OCI-LY3 (cell line): ENCODE data around the gene EYA3.

Source experiments
- H2AFZ ChIP-seq: fragments of 200-600, 300-600 bp; shearing (Covaris generic); 2 replicates; pipeline ENCODE4 v1.6.0; 2014; ENCODE audit warnings: antibody characterized with exemption, low read depth, low read length
- H3K27ac ChIP-seq: fragments of 200-600, 300-600 bp; sonication (generic); 2 replicates; pipeline ENCODE4 v1.5.1; 2014; ENCODE audit warnings: mild to moderate bottlenecking, low read length, moderate library complexity, mixed read lengths
- H3K27me3 ChIP-seq: fragments of 200-600, 300-600 bp; sonication (generic); 2 replicates; pipeline ENCODE4 v1.6.1; 2014; ENCODE audit warnings: low read depth, low read length, mixed read lengths
- H3K36me3 ChIP-seq: fragments of 200-600, 300-600 bp; sonication (generic); replicated peaks from 2 replicates; pipeline ENCODE3; 2014; ENCODE audit warnings: low read depth, low read length, mixed read lengths
- H3K4me1 ChIP-seq: fragments of 300-600, 200-600 bp; sonication (generic); 2 replicates; pipeline ENCODE4 v1.6.1; 2014; ENCODE audit warnings: low read length, mixed read lengths
- H3K4me2 ChIP-seq: fragments of 200-600, 300-600 bp; sonication (generic); 2 replicates; pipeline ENCODE4 v1.6.1; 2014; ENCODE audit warnings: low read length, mixed read lengths
- H3K4me3 ChIP-seq: fragments of 300-600, 200-600 bp; sonication (generic); 2 replicates; pipeline ENCODE4 v1.5.1; 2014; ENCODE audit warnings: antibody characterized with exemption, mild to moderate bottlenecking, low read length, moderate library complexity
- H3K79me2 ChIP-seq: fragments of 300-600, 200-600 bp; shearing (Covaris generic); 2 replicates; pipeline ENCODE4 v1.6.1; 2014; ENCODE audit warnings: mild to moderate bottlenecking, low read length, mixed read lengths
- H3K9ac ChIP-seq: fragments of 300-600, 200-600 bp; shearing (Covaris generic); 2 replicates; pipeline ENCODE4 v1.6.0; 2014; ENCODE audit warnings: mild to moderate bottlenecking, low read length, moderate library complexity
- H3K9me3 ChIP-seq: fragments of 200-600, 300-600 bp; shearing (Covaris generic); 2 replicates; pipeline ENCODE4 v1.6.1; 2014; ENCODE audit warnings: low read length, mixed read lengths; ENCODE audit not compliant: insufficient read depth
- H4K20me1 ChIP-seq: fragments of 200-600, 300-600 bp; sonication (generic); 2 replicates; pipeline ENCODE4 v1.6.1; 2016; ENCODE audit warnings: low read length, mixed read lengths; ENCODE audit not compliant: insufficient read depth
- EZH2phosphoT487 ChIP-seq: fragments of 200-600 bp; shearing (Covaris generic); IDR thresholded peaks from 2 replicates; pipeline ENCODE4 v1.6.1; 2018; ENCODE audit warnings: antibody characterized with exemption, mixed run types, low read depth
- TF ChIP-seq, protein P1 (sequence below): fragments of 200-600, 300-600 bp; sonication (generic); IDR thresholded peaks from 2 replicates; pipeline ENCODE4 v1.5.1; 2014; ENCODE audit warnings: antibody characterized with exemption, low read length, low read depth

Gene EYA3

DNA sequence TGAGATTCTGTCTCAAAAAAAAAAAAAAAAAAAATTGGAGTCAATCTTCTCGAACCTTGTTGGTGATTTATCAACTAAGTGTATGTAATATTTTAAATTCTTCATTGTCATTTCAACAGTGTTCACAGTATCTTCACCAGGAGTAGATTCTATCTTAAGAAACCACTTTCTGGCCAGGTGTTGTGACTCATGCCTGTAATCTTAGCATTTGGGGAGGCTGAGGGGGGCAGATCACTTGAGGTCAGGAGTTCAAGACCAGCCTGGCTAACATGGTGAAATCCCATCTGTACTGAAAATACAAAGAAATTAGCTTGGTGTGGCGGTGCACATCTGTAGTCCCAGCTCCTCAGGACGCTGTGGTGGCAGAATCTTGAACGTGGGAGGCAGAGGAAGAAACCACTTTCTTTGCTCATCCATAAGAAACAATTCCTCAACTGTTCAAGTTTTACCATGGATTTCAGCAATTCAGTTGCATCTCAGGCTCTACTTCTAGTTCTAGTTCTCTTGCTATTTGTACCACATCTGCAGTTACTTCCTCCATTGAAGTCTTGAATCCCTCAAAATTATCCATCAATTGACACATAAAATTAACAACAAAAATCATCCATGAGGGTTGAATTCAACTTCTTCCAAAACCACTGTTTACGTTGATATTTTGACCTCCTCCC, 30.4 kb upstream of the EYA3 start:
- TF ChIP-seq EZH2phosphoT487 = no peak
- TF ChIP-seq, protein P1, sequence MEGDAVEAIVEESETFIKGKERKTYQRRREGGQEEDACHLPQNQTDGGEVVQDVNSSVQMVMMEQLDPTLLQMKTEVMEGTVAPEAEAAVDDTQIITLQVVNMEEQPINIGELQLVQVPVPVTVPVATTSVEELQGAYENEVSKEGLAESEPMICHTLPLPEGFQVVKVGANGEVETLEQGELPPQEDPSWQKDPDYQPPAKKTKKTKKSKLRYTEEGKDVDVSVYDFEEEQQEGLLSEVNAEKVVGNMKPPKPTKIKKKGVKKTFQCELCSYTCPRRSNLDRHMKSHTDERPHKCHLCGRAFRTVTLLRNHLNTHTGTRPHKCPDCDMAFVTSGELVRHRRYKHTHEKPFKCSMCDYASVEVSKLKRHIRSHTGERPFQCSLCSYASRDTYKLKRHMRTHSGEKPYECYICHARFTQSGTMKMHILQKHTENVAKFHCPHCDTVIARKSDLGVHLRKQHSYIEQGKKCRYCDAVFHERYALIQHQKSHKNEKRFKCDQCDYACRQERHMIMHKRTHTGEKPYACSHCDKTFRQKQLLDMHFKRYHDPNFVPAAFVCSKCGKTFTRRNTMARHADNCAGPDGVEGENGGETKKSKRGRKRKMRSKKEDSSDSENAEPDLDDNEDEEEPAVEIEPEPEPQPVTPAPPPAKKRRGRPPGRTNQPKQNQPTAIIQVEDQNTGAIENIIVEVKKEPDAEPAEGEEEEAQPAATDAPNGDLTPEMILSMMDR = no peak
- peaks cover 32% of the 10 kb centered on the region for H3K4me1 ChIP-seq
- no peak overlapping the region for H2AFZ ChIP-seq
- no peaks in the 10 kb centered on the region for H3K9me3 ChIP-seq
- no peaks in the 10 kb centered on the region for H3K36me3 ChIP-seq
- no peak overlapping the region for H3K4me3 ChIP-seq
- H4K20me1 ChIP-seq = no peaks in the 10 kb centered on the region
- H3K27me3 ChIP-seq = no peaks in the 10 kb centered on the region
- H3K27ac ChIP-seq = no peak overlapping the region
- no peaks in the 10 kb centered on the region for H3K79me2 ChIP-seq
- no peak overlapping the region for H3K4me2 ChIP-seq
- H3K9ac ChIP-seq = no peak overlapping the region

DNA sequence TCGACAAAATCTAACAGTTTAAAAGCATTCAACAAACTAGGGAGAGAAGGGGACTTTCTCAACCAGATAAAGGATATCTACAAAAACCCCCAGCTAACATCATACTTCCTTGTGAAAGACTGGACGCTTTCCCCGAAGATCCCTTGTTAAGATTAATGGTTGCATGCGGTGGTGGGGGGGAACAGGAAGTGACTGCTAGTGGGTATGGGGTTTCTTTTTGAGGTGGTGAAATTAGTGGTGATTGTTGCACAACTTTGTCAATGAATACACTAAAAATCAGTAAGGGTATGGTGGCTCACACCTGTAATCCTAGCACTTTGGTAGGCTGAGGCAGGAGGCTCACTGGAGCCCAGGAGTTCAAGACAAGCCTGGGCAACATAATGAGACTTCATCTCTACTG, 26.9 kb upstream of the EYA3 start:
- H3K9me3 ChIP-seq = no peaks in the 10 kb centered on the region
- H3K4me2 ChIP-seq = peak overlapping the region; percentile 47
- no peaks in the 10 kb centered on the region for H3K36me3 ChIP-seq
- no peaks in the 10 kb centered on the region for H4K20me1 ChIP-seq
- H3K4me1 ChIP-seq = peaks cover 49% of the 10 kb centered on the region
- H3K27me3 ChIP-seq = no peaks in the 10 kb centered on the region
- no peaks in the 10 kb centered on the region for H3K79me2 ChIP-seq
- peak overlapping the region; percentile 29; the same call in 1 of the 2 replicates for H3K9ac ChIP-seq
- H3K27ac ChIP-seq = peak overlapping the region; percentile 67
- no peak overlapping the region for H3K4me3 ChIP-seq
- H2AFZ ChIP-seq = peak overlapping the region; percentile 20; the same call in 1 of the 2 replicates
- no peak for TF ChIP-seq EZH2phosphoT487
- TF ChIP-seq, protein P1 = no peak

DNA sequence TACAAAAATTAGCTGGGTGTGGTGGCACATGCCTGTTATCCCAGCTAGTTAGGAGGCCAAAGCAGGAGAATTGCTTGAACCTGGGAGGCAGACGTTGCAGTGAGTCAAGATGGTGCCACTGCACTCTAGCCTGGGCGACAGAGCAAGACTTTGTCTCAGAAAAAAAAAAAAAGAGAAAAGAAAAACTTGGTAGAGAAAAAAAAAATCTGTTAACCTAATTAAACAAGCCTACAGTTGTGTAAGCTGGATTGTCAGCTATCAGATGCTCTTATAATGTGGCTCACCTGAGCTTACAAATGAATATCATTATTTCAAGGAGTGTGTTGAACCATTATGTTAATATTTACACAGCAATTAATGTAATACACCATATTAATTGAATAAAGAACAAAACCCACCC, 26.4 kb upstream of the EYA3 start:
- 0 out of 2 replicates have a peak overlapping the region, but pooled peaks have one; percentile 20 for H2AFZ ChIP-seq

DNA sequence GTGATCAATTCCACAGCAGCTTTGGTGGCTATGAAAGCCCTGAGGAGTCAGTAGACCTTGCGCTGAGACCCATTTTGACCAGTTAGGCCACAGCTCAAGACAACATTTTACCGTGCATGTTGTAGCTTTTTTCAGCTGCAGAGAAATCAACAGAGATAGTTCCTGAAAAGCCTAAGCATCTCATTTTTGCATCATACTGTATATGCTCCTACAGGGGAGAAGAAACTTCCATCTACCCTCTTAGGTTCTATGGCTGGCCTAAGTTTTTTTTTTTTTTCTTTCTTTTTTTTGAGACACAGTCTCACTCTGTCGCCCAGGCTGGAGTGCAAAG, 24.8 kb upstream of the EYA3 start:
- Histone ChIP-seq H3K27me3 (no peaks in the 10 kb centered on the region), H2AFZ (no peak overlapping the region), H3K9ac (no peak overlapping the region), H3K79me2 (no peaks in the 10 kb centered on the region), H3K4me3 (no peak overlapping the region), H3K9me3 (no peaks in the 10 kb centered on the region), H3K4me2 (no peak overlapping the region), H4K20me1 (no peaks in the 10 kb centered on the region), H3K36me3 (no peaks in the 10 kb centered on the region), H3K27ac (no peak overlapping the region), H3K4me1 (peaks cover 43% of the 10 kb centered on the region)
- TF ChIP-seq, protein P1 = no peak; the same call in 1 of the 2 replicates
- no peak for TF ChIP-seq EZH2phosphoT487

More for the DNA sequence above, 26.4 kb upstream of the EYA3 start:
- no peaks in the 10 kb centered on the region for H3K79me2 ChIP-seq
- no peaks in the 10 kb centered on the region for H3K36me3 ChIP-seq
- TF ChIP-seq EZH2phosphoT487 = no peak
- TF ChIP-seq, protein P1 = no peak
- peaks cover 50% of the 10 kb centered on the region for H3K4me1 ChIP-seq
- no peaks in the 10 kb centered on the region for H3K9me3 ChIP-seq
- H3K9ac ChIP-seq = peak overlapping the region; percentile 29; the same call in 1 of the 2 replicates
- H3K27ac ChIP-seq = peak overlapping the region; percentile 67
- H3K27me3 ChIP-seq = no peaks in the 10 kb centered on the region
- H3K4me3 ChIP-seq = no peak overlapping the region
- no peaks in the 10 kb centered on the region for H4K20me1 ChIP-seq
- peak overlapping the region; percentile 47 for H3K4me2 ChIP-seq
